ENCODE results near the gene SMC1B.

The SMC1B gene

GRCh38 chr22:45456811-45457210 is 43.4 kb upstream of the SMC1B start:
- no peak overlapping the region for H3K27ac ChIP-seq
- TF ChIP-seq ZFX (IDR thresholded peaks at IDR 0.05; ENCODE audit: borderline replicate concordance): no peak
- no peak for TF ChIP-seq CTCF (IDR thresholded peaks at IDR 0.05)

GRCh38 chr22:45455621-45456020 is 42.2 kb upstream of the SMC1B start:
- no peak for TF ChIP-seq CTCF (IDR thresholded peaks at IDR 0.05)
- no peak for TF ChIP-seq ZFX (IDR thresholded peaks at IDR 0.05; ENCODE audit: borderline replicate concordance)
- no peak overlapping the region for H3K27ac ChIP-seq

- no peak overlapping the region for H3K27ac ChIP-seq
- TF ChIP-seq CTCF (IDR thresholded peaks at IDR 0.05): no peak
- TF ChIP-seq ZFX (IDR thresholded peaks at IDR 0.05; ENCODE audit: borderline replicate concordance): no peak
These were observed 41.8 kb upstream of the SMC1B start for GRCh38 chr22:45455212-45455611.

GRCh38 chr22:45454275-45454674 is 40.9 kb upstream of the SMC1B start:
- TF ChIP-seq CTCF (IDR thresholded peaks at IDR 0.05): no peak
- no peak for TF ChIP-seq ZFX (IDR thresholded peaks at IDR 0.05; ENCODE audit: borderline replicate concordance)

DNA sequence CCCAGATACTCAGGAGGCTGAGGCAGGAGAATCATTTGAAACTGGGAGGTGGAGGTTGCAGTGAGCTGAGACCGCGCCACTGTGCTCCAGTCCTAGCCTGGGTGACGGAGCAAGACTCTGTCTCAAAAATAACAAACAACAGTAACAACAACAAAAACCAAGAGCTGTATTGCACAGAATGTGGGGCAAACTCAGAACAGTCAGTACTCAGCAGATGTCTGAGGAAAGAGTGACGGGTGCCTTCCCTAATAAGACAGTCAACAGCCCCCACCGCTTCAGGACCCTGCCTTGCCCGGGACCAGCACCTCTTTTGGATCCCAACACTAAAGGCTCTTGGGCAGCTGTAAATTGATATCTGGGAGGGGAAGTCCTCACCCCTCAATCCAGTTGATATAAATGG is 40.4 kb upstream of the SMC1B start:
- H3K27ac ChIP-seq: no peak overlapping the region
- TF ChIP-seq CTCF (IDR thresholded peaks at IDR 0.05) (no peak), ZFX (IDR thresholded peaks at IDR 0.05; ENCODE audit: borderline replicate concordance) (no peak)

More at GRCh38 chr22:45454275-45454674, 40.9 kb upstream of the SMC1B start:
- no peak overlapping the region for H3K27ac ChIP-seq

- no peak overlapping the region for H3K27ac ChIP-seq
These were observed 39.4 kb upstream of the SMC1B start for GRCh38 chr22:45452565-45453379.

More at GRCh38 chr22:45452565-45453379, 39.4 kb upstream of the SMC1B start:
- TF ChIP-seq CTCF (IDR thresholded peaks at IDR 0.05) (no peak), ZFX (IDR thresholded peaks at IDR 0.05; ENCODE audit: borderline replicate concordance) (no peak)

Measured in 22Rv1 (cell line).